GM10248 (cell line): ENCODE measurements around the gene ZNF784.

Experiments
- CTCF ChIA-PET: fragments of 300-600 bp; sonication (Branson Sonifier 250); formaldehyde crosslinking; extraction: SDS; loops from one replicate; lab custom pipeline; 2021; ENCODE audit warnings: antibody characterized with exemption; lab: Yijun Ruan, JAX
- POLR2A ChIA-PET: fragments of 350-650 bp; sonication (Branson Sonifier 250); formaldehyde crosslinking; extraction: SDS; loops from one replicate; lab custom pipeline; 2020; ENCODE audit warnings: antibody characterized with exemption; lab: Yijun Ruan, JAX
- DNase-seq: peaks from one replicate; pipeline ENCODE4 v3.0.0; 2012; ENCODE audit errors: extremely low spot score
- TF ChIP-seq, protein P1 (sequence below): IDR thresholded peaks from 2 replicates; pipeline ENCODE4 v1.5.1; 2012; ENCODE audit warnings: mild to moderate bottlenecking, low read depth; ENCODE audit errors: extremely low read depth, missing control alignments, control extremely low read depth

ZNF784 gene

GRCh38 chr19:55624109-55625003 lies at the start of gene ZNF784:
Gene ZNF784 (minus strand): TSS chr19:55624566. CDS start chr19:55624561, 5 bp downstream.
- CTCF ChIA-PET, result interaction anchor here (0.9 to 4.6 kb wide), 10 partner anchors 8 to 120 kb away, joined by 3 to 26 read pairs (median 4); partner anchors contain the start of gene ZNF865

DNA sequence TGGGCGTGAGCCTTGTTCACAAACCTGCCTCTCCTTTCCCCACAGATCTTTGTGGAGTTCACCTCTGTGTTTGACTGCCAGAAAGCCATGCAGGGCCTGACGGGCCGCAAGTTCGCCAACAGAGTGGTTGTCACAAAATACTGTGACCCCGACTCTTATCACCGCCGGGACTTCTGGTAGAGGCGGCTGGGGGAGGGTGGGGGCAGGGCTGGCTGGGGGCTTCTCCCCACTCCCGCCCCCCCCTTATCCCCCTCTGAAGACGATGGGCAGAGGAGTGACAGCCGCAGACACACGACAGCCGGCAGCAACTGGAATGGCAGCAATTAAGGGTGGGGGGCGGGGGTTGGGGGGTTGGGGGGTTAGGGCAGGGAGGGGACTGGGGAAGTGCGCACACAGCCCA lies 49.5 kb upstream of the ZNF784 start:
- CTCF ChIA-PET, result interaction anchor here (1.1 kb wide), 1 partner anchor 17 kb away, joined by 4 read pairs; no protein-coding TSS in a partner anchor
- POLR2A ChIA-PET, result interaction anchor here (0.9 kb wide), 1 partner anchor 17 kb away, joined by 4 read pairs; no protein-coding TSS in a partner anchor
- TF ChIP-seq, protein P1, sequence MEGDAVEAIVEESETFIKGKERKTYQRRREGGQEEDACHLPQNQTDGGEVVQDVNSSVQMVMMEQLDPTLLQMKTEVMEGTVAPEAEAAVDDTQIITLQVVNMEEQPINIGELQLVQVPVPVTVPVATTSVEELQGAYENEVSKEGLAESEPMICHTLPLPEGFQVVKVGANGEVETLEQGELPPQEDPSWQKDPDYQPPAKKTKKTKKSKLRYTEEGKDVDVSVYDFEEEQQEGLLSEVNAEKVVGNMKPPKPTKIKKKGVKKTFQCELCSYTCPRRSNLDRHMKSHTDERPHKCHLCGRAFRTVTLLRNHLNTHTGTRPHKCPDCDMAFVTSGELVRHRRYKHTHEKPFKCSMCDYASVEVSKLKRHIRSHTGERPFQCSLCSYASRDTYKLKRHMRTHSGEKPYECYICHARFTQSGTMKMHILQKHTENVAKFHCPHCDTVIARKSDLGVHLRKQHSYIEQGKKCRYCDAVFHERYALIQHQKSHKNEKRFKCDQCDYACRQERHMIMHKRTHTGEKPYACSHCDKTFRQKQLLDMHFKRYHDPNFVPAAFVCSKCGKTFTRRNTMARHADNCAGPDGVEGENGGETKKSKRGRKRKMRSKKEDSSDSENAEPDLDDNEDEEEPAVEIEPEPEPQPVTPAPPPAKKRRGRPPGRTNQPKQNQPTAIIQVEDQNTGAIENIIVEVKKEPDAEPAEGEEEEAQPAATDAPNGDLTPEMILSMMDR, result no peak
- DNase-seq, result no peak

More at GRCh38 chr19:55624109-55625003, at the start of gene ZNF784:
- TF ChIP-seq, protein P1, result no peak
- POLR2A ChIA-PET, result interaction anchor here (0.5 to 1.0 kb wide), 8 partner anchors 8 to 1753 kb away, joined by 3 to 10 read pairs (median 4); partner anchors contain the start of gene U2AF2
- peak; percentile 94 for DNase-seq

- POLR2A ChIA-PET, result interaction anchor here (0.9 kb wide), 1 partner anchor 17 kb away, joined by 4 read pairs; no protein-coding TSS in a partner anchor
- CTCF ChIA-PET, result interaction anchor here (0.6 to 1.1 kb wide), 2 partner anchors 17 to 26 kb away, joined by 3 to 4 read pairs; no protein-coding TSS in a partner anchor
- TF ChIP-seq, protein P1, result no peak
- DNase-seq, result no peak
Observed at GRCh38 chr19:55673465-55673864, 49.1 kb upstream of the ZNF784 start.

GRCh38 chr19:55672418-55672817 lies 48.1 kb upstream of the ZNF784 start:
- POLR2A ChIA-PET, result interaction anchor here (0.7 kb wide), 1 partner anchor 29 kb away, joined by 4 read pairs; no protein-coding TSS in a partner anchor
- CTCF ChIA-PET, result interaction anchor here (1.2 to 2.0 kb wide), 4 partner anchors 13 to 39 kb away, joined by 3 to 16 read pairs (median 10); partner anchors contain the start of gene U2AF2
- no peak for DNase-seq
- TF ChIP-seq, protein P1, result no peak

- no peak for DNase-seq
- TF ChIP-seq, protein P1, result no peak
- ChIA-PET POLR2A (interaction anchor here (0.9 kb wide), 1 partner anchor 14 kb away, joined by 3 read pairs; no protein-coding TSS in a partner anchor), CTCF (interaction anchor here (0.7 to 2.0 kb wide), 6 partner anchors 11 to 167 kb away, joined by 3 to 16 read pairs (median 10); partner anchors contain the start of genes U2AF2 and ZNF865)
Observed at GRCh38 chr19:55671054-55671378, 46.6 kb upstream of the ZNF784 start.

- CTCF ChIA-PET, result interaction anchor here (1.4 to 2.0 kb wide), 4 partner anchors 11 to 37 kb away, joined by 7 to 16 read pairs (median 14); partner anchors contain the start of gene U2AF2
- POLR2A ChIA-PET, result no interaction called here
- no peak for DNase-seq
- TF ChIP-seq, protein P1, result no peak
Observed at GRCh38 chr19:55670280-55671053, 46.1 kb upstream of the ZNF784 start.
